K562 (cell line): ENCODE data around the gene NUP153. TPM values are rescaled to one million over a fixed set of nuclear protein-coding genes. Genes with fewer than 3 reads are reported as not detected.
A peak's percentile ranks its signal among the peaks of the same experiment; 100 is the strongest.

Experiments used
- CCNT2 ChIP-seq: IDR thresholded peaks from 2 replicates; pipeline ENCODE4 v1.6.1; 2011; ENCODE audit warnings: borderline replicate concordance, low read depth, mild to moderate bottlenecking, moderate library complexity, mixed read lengths, low read length; ENCODE audit not compliant: insufficient read length; ENCODE audit errors: extremely low read depth
- LCOR ChIP-seq: sonication (generic); formaldehyde crosslinking; IDR thresholded peaks from 2 replicates; pipeline ENCODE4 v1.8.0; 2022; ENCODE audit warnings: mild to moderate bottlenecking, missing genetic modification reagents
- MTF1 ChIP-seq: fragments of 250-450 bp; sonication (Bioruptor Pico); IDR thresholded peaks from 2 replicates; pipeline ENCODE4 v1.9.0; 2021; ENCODE audit warnings: moderate library complexity, mild to moderate bottlenecking, inconsistent platforms, borderline replicate concordance
- SAFB2 ChIP-seq: fragments of 200-400 bp; formaldehyde crosslinking; IDR thresholded peaks from 2 replicates; pipeline ENCODE4 v1.6.1; 2018; ENCODE audit warnings: borderline replicate concordance, low read length, low read depth, moderate library complexity; ENCODE audit not compliant: severe bottlenecking
- SMARCE1 ChIP-seq: fragments of 450-650 bp; IDR thresholded peaks from 2 replicates; pipeline ENCODE4 v1.7.1; 2016; ENCODE audit warnings: mild to moderate bottlenecking
- ZNF24 ChIP-seq: fragments of 450-650 bp; IDR thresholded peaks from 2 replicates; pipeline ENCODE4 v1.6.1; 2016
- polyA plus RNA-seq, 8 experiments: library from polyadenylated mRNA; depleted of rRNA in 4 of 8; stranded (reverse) in 5 of 8; unstranded in 3 of 8; fragments of >200 nt; fragmentation: Nextera tagmentation in 2 of 8; fragmentation: Illumina TruSeq in 1 of 8; extraction: Ambion mirVana in 2 of 8; extraction: Trizol in 1 of 8; gene quantifications; 2 replicates each; pipeline versions ENCODE4 v1.2.1 to v1.2.3, GENCODE V29; 2011 to 2014; ENCODE audit warnings: inconsistent platforms in 1 of 8, missing spikeins in 1 of 8
- total RNA-seq, 7 experiments: library from RNA; depleted of rRNA in 6 of 7; stranded (reverse); fragments of >200 nt in 6 of 7; fragmentation: Illumina TruSeq in 2 of 7; extraction: Trizol in 2 of 7; gene quantifications; 2 replicates each; pipeline versions ENCODE4 v1.2.1 to v1.2.3, GENCODE V29; 2011 to 2021; ENCODE audit warnings: low replicate concordance in 1 of 7
- TF ChIP-seq, protein P1 (sequence below), 2 experiments: fragments of 450-650 bp in 1 of 2; sonication (generic) in 1 of 2; formaldehyde crosslinking; conservative IDR thresholded peaks; 2 replicates each; pipeline versions ENCODE4 v1.4.0 to v1.8.1; 2020 to 2022; ENCODE audit warnings: mild to moderate bottlenecking in 1 of 2, missing genetic modification reagents in 1 of 2
- TF ChIP-seq, protein P2 (sequence below): fragments of 250-450 bp; sonication (Bioruptor Pico); IDR thresholded peaks from 2 replicates; pipeline ENCODE4 v1.5.0; 2020; ENCODE audit warnings: mild to moderate bottlenecking, borderline replicate concordance
- TF ChIP-seq, protein P3 (sequence below): fragments of 200-600 bp; sonication (generic); IDR thresholded peaks from one replicate; pipeline ENCODE4 v1.6.1; 2012; ENCODE audit warnings: mild to moderate bottlenecking, low read depth, low read length, inconsistent platforms
- TF ChIP-seq, protein P4 (sequence below): fragments of 250-450 bp; sonication (Bioruptor Pico); IDR thresholded peaks from 2 replicates; pipeline ENCODE4 v1.4.0; 2020; ENCODE audit warnings: borderline replicate concordance

The NUP153 gene
- total and polyA plus RNA-seq, 9 of the 15 experiments (the other 6 are each of a cell fraction or from before 2014, with no cell fraction given): 21.9 to 110 (median 84.8) TPM

DNA sequence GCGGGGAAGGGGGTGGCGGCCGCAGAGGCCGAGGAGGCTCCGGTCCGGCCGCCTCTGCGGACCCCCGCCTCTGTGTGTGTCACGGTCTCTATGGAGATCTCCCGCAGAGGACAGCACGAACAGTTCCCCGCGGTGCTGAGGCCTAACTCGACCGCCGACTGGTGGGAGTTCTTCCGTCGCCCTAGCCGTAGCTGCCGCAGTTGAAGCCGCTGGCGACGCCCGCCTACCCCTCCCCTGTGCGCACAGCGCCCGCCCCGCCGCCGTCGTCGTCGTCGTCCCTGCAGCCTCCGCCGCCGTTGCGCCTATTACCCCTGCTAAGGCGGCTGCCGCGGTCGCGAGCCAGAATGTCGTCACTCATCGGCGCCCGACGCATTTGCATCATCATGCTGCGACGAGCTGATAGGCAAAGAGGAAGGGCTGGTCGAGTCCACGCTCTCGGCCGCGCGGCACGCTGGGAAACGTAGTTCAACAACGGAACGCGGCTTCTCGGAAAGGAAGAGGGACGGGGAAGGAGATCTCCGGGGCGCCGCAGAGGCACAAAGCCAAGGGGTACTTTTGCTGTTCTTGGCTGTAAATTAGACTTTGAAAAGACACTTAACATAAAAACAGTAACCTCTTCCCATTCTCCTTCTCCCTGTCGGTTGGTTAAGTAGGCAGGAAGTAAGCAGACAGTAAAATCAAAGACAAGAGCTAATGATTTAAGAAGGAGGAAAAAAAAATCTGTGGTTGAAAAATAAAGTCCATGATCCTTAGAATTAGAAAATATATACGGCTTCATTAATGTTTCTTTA is at the start of gene NUP153 (continued):
- TF ChIP-seq CCNT2 (peak; percentile 93), LCOR (no peak), SMARCE1 (no peak), SAFB2 (no peak), MTF1 (CRISPR knock-in tag) (no peak), ZNF24 (no peak)
- TF ChIP-seq, protein P1, sequence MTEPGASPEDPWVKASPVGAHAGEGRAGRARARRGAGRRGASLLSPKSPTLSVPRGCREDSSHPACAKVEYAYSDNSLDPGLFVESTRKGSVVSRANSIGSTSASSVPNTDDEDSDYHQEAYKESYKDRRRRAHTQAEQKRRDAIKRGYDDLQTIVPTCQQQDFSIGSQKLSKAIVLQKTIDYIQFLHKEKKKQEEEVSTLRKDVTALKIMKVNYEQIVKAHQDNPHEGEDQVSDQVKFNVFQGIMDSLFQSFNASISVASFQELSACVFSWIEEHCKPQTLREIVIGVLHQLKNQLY (CRISPR knock-in tag; conservative IDR thresholded peaks at IDR 0.05): no peak
- TF ChIP-seq, protein P2, sequence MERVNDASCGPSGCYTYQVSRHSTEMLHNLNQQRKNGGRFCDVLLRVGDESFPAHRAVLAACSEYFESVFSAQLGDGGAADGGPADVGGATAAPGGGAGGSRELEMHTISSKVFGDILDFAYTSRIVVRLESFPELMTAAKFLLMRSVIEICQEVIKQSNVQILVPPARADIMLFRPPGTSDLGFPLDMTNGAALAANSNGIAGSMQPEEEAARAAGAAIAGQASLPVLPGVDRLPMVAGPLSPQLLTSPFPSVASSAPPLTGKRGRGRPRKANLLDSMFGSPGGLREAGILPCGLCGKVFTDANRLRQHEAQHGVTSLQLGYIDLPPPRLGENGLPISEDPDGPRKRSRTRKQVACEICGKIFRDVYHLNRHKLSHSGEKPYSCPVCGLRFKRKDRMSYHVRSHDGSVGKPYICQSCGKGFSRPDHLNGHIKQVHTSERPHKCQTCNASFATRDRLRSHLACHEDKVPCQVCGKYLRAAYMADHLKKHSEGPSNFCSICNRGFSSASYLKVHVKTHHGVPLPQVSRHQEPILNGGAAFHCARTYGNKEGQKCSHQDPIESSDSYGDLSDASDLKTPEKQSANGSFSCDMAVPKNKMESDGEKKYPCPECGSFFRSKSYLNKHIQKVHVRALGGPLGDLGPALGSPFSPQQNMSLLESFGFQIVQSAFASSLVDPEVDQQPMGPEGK (CRISPR knock-in tag): no peak
- TF ChIP-seq, protein P3, sequence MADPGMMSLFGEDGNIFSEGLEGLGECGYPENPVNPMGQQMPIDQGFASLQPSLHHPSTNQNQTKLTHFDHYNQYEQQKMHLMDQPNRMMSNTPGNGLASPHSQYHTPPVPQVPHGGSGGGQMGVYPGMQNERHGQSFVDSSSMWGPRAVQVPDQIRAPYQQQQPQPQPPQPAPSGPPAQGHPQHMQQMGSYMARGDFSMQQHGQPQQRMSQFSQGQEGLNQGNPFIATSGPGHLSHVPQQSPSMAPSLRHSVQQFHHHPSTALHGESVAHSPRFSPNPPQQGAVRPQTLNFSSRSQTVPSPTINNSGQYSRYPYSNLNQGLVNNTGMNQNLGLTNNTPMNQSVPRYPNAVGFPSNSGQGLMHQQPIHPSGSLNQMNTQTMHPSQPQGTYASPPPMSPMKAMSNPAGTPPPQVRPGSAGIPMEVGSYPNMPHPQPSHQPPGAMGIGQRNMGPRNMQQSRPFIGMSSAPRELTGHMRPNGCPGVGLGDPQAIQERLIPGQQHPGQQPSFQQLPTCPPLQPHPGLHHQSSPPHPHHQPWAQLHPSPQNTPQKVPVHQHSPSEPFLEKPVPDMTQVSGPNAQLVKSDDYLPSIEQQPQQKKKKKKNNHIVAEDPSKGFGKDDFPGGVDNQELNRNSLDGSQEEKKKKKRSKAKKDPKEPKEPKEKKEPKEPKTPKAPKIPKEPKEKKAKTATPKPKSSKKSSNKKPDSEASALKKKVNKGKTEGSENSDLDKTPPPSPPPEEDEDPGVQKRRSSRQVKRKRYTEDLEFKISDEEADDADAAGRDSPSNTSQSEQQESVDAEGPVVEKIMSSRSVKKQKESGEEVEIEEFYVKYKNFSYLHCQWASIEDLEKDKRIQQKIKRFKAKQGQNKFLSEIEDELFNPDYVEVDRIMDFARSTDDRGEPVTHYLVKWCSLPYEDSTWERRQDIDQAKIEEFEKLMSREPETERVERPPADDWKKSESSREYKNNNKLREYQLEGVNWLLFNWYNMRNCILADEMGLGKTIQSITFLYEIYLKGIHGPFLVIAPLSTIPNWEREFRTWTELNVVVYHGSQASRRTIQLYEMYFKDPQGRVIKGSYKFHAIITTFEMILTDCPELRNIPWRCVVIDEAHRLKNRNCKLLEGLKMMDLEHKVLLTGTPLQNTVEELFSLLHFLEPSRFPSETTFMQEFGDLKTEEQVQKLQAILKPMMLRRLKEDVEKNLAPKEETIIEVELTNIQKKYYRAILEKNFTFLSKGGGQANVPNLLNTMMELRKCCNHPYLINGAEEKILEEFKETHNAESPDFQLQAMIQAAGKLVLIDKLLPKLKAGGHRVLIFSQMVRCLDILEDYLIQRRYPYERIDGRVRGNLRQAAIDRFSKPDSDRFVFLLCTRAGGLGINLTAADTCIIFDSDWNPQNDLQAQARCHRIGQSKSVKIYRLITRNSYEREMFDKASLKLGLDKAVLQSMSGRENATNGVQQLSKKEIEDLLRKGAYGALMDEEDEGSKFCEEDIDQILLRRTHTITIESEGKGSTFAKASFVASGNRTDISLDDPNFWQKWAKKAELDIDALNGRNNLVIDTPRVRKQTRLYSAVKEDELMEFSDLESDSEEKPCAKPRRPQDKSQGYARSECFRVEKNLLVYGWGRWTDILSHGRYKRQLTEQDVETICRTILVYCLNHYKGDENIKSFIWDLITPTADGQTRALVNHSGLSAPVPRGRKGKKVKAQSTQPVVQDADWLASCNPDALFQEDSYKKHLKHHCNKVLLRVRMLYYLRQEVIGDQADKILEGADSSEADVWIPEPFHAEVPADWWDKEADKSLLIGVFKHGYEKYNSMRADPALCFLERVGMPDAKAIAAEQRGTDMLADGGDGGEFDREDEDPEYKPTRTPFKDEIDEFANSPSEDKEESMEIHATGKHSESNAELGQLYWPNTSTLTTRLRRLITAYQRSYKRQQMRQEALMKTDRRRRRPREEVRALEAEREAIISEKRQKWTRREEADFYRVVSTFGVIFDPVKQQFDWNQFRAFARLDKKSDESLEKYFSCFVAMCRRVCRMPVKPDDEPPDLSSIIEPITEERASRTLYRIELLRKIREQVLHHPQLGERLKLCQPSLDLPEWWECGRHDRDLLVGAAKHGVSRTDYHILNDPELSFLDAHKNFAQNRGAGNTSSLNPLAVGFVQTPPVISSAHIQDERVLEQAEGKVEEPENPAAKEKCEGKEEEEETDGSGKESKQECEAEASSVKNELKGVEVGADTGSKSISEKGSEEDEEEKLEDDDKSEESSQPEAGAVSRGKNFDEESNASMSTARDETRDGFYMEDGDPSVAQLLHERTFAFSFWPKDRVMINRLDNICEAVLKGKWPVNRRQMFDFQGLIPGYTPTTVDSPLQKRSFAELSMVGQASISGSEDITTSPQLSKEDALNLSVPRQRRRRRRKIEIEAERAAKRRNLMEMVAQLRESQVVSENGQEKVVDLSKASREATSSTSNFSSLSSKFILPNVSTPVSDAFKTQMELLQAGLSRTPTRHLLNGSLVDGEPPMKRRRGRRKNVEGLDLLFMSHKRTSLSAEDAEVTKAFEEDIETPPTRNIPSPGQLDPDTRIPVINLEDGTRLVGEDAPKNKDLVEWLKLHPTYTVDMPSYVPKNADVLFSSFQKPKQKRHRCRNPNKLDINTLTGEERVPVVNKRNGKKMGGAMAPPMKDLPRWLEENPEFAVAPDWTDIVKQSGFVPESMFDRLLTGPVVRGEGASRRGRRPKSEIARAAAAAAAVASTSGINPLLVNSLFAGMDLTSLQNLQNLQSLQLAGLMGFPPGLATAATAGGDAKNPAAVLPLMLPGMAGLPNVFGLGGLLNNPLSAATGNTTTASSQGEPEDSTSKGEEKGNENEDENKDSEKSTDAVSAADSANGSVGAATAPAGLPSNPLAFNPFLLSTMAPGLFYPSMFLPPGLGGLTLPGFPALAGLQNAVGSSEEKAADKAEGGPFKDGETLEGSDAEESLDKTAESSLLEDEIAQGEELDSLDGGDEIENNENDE: peak; percentile 61
- TF ChIP-seq, protein P4, sequence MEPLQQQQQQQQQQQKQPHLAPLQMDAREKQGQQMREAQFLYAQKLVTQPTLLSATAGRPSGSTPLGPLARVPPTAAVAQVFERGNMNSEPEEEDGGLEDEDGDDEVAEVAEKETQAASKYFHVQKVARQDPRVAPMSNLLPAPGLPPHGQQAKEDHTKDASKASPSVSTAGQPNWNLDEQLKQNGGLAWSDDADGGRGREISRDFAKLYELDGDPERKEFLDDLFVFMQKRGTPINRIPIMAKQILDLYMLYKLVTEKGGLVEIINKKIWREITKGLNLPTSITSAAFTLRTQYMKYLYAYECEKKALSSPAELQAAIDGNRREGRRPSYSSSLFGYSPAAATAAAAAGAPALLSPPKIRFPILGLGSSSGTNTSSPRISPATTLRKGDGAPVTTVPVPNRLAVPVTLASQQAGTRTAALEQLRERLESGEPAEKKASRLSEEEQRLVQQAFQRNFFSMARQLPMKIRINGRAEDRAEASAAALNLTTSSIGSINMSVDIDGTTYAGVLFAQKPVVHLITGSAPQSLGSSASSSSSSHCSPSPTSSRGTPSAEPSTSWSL: no peak
